TTC549 (cell line): Measurements from ENCODE around the gene NUDT8.
"Not testable (repeated sequence)": the region's sequence is repeated elsewhere in the genome, so short reads cannot be mapped to it uniquely, and the experiment has no call there.

Experiments used
- FAIRE-seq: peaks from 2 replicates; lab custom pipeline; 2012; peaks lifted over from hg19 to GRCh38; lab: Jason Lieb, UNC

NUDT8 gene

GRCh38 chr11:67627812-67628624, 1.7 kb downstream of the NUDT8 start:
- FAIRE-seq, result no peak

DNA sequence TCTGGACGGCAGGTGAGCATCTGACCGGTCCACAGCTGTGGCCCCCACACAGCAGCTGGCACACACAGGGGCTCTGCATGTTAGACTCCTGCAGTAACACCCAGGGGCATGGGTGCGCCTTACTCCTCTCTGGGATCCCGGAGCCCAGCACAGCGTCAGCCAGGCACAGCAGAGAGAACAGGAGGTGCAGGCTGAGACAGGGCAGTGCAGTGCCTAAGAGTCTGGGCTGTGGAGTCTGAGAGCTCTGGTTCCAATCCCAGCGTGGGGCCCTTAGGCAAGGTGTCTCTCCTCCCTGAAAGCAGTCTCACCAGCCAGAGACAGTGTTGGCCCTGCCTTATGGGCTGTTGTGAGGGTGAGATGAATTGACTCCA, 2.3 kb downstream of the NUDT8 start:
- FAIRE-seq, result no peak

- no peak for FAIRE-seq
Observed at GRCh38 chr11:67626970-67627369, 2.8 kb downstream of the NUDT8 start.

GRCh38 chr11:67626131-67626833, 3.5 kb downstream of the NUDT8 start:
- FAIRE-seq, result not testable (repeated sequence)

GRCh38 chr11:67623795-67624194, 5.9 kb downstream of the NUDT8 start:
- FAIRE-seq, result not testable (repeated sequence)

DNA sequence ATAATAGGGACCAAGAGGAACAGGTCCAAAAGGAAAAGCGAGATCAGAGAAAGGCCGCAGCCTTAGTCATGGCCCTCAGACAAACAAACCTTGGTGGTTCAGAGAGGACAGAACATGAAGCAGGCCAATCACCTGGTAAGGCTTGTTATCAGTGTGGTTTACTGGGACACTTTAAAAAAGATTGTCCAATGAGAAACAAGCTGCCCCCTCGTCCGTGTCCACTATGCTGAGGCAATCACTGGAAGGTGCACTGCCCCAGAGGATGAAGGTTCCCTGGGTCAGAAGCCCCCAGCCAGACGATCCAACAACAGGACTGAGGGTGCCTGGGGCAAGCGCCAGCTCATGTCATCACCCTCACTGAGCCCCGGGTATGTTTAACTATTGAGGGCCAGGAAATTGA, 6.8 kb downstream of the NUDT8 start:
- not testable (repeated sequence) for FAIRE-seq

- not testable (repeated sequence) for FAIRE-seq
Observed at GRCh38 chr11:67621928-67622327, 7.8 kb downstream of the NUDT8 start.

DNA sequence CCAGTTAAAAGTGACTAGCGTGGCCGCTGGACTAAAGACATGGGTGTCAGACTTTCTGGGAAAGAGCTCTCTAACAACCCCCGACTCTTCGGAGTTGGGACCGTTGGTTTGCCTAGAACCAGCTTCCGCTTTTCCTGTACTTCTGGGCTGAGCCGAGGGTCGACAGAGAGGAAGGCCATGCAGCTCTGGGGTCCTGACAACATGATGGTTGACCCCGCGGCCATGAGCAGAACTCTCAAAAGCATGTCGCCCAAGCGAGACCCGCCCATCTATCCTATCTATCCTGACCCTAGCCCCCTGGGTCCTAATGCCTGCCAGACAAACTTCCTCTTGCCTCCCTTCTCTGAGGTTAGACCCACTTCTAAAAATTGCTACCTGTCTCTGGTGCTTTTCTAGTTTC, 9.1 kb downstream of the NUDT8 start:
- not testable (repeated sequence) for FAIRE-seq

- not testable (repeated sequence) for FAIRE-seq
Observed at GRCh38 chr11:67619683-67620618, 9.8 kb downstream of the NUDT8 start.

DNA sequence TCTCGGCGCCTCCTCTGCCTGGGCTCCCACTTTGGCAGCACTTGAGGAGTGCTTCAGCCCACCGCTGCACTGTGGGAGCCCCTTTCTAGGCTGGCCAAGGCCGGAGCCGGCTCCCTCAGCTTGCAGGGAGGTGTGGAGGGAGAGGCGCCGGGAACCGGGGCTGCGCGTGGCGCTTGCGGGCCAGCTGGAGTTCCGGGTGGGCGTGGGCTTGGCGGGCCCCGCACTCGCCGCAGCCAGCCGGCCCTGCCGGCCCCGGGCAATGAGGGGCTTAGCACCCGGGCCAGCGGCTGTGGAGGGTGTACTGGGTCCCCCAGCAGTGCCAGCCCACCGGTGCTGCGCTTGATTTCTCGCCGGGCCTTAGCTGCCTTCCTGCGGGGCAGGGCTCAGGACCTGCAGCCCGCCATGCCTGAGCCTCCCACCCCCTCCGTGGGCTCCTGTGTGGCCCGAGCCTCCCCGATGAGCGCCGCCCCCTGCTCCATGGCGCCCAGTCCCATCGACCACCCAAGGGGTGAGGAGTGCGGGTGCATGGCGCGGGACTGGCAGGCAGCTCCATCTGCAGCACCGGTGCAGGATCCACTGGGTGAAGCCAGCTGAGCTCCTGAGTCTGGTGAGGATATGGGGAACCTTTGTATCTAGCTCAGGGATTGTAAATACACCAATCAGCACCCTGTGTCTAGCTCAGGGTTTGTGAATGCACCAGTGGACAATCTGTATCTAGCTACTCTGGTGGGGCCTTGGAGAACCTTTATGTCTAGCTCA, 10.7 kb downstream of the NUDT8 start:
- FAIRE-seq, result not testable (repeated sequence)

- FAIRE-seq, result no peak
Observed at GRCh38 chr11:67617243-67617953, 12.3 kb downstream of the NUDT8 start.

GRCh38 chr11:67616431-67617242, 13.1 kb downstream of the NUDT8 start:
- no peak for FAIRE-seq

- no peak for FAIRE-seq
Observed at GRCh38 chr11:67615728-67616430, 13.9 kb downstream of the NUDT8 start.

GRCh38 chr11:67614730-67615714, 14.7 kb downstream of the NUDT8 start:
- no peak for FAIRE-seq

DNA sequence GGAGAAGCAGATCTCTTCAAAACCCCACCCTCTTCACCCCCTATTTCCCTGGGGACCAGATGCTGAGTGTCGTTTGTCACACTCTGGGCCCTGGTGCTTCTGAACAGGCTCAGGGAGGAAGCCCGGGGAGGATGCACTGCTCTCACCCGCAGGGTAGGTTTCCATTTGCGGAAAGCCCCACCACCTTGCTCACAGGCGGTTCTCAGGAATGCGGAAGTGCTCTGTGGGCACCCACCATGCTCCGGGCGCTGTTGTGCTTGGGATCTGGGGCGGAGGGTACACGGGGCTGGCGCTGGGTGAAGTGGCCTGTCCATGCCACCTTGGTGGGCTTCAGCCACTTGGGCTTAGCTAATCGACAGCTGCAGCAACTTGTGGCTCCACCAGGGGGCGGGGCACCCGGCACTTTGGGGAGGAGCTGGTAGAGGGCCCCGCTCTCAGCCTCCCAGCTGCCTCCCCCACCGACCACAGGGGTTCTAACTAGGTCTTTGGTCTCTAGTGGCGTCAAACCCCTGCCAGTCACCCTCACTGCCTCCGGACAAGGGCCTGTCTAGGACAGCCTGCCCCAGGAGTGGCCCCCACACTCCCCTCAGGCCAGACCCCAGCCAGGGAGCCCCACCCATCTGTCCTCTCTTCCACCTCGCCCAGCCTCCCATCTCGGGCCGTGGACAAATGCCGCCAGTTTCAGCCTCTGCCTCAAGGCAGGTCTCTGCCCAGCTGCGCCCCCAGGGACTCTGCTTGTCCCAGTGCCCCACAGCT, 15.6 kb downstream of the NUDT8 start:
- FAIRE-seq, result no peak

- no peak for FAIRE-seq
Observed at GRCh38 chr11:67613313-67613959, 16.3 kb downstream of the NUDT8 start.

DNA sequence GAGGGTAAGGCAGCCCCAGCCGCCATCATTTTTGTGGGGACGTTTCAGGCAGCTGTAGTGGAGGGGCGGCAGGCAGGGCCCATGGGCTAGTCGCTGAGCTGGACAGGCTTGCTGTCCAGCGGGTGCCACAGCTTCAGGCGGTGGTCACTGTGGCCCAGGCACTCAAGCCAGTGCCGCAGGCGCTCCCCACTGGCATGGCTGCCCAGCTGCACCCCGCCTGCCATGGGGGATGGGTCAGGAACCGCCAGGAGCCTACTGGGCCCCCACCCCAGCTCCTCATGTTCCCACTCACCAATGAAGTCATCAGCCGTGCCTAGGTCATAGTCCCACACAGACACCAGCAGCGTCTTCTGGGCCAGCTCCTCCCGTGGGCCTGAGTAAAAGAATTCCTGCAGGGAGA, 17.0 kb downstream of the NUDT8 start:
- FAIRE-seq, result no peak
